Measurements from ENCODE around the gene KHDC1L.

DNA sequence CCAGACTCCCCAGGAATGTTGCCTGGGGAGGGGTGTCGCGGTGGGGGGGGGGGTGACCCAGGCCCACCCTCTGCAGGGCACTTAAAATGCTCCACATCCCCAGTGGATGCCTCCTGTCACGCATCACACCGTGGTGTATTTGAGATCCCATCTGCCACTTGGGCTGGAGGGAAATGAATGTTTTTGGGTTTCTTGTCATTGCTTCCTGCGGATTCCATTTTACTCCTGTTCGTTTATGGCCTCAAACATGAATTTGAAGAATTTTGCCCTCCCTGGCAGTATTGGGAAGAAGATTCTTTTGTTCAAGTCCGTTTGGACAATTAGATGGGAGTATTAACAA, 38.2 kb upstream of the KHDC1L start:
- TF ChIP-seq, protein P1, sequence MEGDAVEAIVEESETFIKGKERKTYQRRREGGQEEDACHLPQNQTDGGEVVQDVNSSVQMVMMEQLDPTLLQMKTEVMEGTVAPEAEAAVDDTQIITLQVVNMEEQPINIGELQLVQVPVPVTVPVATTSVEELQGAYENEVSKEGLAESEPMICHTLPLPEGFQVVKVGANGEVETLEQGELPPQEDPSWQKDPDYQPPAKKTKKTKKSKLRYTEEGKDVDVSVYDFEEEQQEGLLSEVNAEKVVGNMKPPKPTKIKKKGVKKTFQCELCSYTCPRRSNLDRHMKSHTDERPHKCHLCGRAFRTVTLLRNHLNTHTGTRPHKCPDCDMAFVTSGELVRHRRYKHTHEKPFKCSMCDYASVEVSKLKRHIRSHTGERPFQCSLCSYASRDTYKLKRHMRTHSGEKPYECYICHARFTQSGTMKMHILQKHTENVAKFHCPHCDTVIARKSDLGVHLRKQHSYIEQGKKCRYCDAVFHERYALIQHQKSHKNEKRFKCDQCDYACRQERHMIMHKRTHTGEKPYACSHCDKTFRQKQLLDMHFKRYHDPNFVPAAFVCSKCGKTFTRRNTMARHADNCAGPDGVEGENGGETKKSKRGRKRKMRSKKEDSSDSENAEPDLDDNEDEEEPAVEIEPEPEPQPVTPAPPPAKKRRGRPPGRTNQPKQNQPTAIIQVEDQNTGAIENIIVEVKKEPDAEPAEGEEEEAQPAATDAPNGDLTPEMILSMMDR (IDR thresholded peaks at IDR 0.05; ENCODE audit: borderline replicate concordance, extremely low read depth, low read length, poor library complexity, severe bottlenecking): no peak
- TF ChIP-seq EZH2 (IDR thresholded peaks at IDR 0.05; ENCODE audit: borderline replicate concordance, low read depth, low read length, severe bottlenecking): no peak
